T47D (cell line): Measurements from ENCODE around the gene SLC1A3.

Source experiments
- DNase-seq, 2 experiments: peaks; one replicate each; pipeline versions ENCODE4 v3.0.0 to v3.0.0-alpha.2; 2011 to 2012; ENCODE audit warnings: low read depth in 1 of 2, low spot score in 1 of 2
- JUND ChIP-seq: IDR thresholded peaks from 2 replicates; pipeline ENCODE4 v1.6.1; 2012; ENCODE audit warnings: low read depth
- in situ Hi-C: cut with HindIII; loops from 2 replicates; pipeline ENCODE4 v1.10.0; 2016; ENCODE audit warnings: low sequenced_read_pairs, low pct_unique_long_range_greater_than_20kb

Gene SLC1A3

GRCh38 chr5:36607114-36607571 lies 737 bp downstream of the SLC1A3 start:
- peak; percentile 13 to 46 for DNase-seq
- no peak for TF ChIP-seq JUND
- in situ Hi-C loops = no loop called here

- in situ Hi-C loops = no loop called here
- TF ChIP-seq JUND = no peak
- DNase-seq = no peak
Measured at GRCh38 chr5:36607838-36608783, 1.7 kb downstream of the SLC1A3 start.

- in situ Hi-C loops = no loop called here
- no peak for TF ChIP-seq JUND
- DNase-seq = no peak
Measured at GRCh38 chr5:36610621-36611020, 4.2 kb downstream of the SLC1A3 start.

- no peak for TF ChIP-seq JUND
- in situ Hi-C loops = no loop called here
- no peak for DNase-seq
Measured at GRCh38 chr5:36611520-36612274, 5.3 kb downstream of the SLC1A3 start.

GRCh38 chr5:36613241-36613640 lies 6.8 kb downstream of the SLC1A3 start:
- no peak for TF ChIP-seq JUND
- in situ Hi-C loops = no loop called here
- no peak for DNase-seq

- in situ Hi-C loops = no loop called here
Measured at GRCh38 chr5:36613771-36614656, 7.6 kb downstream of the SLC1A3 start.

GRCh38 chr5:36614657-36615308 lies 8.4 kb downstream of the SLC1A3 start:
- DNase-seq = no peak
- TF ChIP-seq JUND = no peak
- in situ Hi-C loops = no loop called here

More at GRCh38 chr5:36613771-36614656, 7.6 kb downstream of the SLC1A3 start:
- DNase-seq = no peak
- no peak for TF ChIP-seq JUND

- no peak for TF ChIP-seq JUND
- no peak for DNase-seq
- in situ Hi-C loops = no loop called here
Measured at GRCh38 chr5:36619012-36619635, 12.7 kb downstream of the SLC1A3 start.

- in situ Hi-C loops = no loop called here
- no peak for DNase-seq
- TF ChIP-seq JUND = no peak
Measured at GRCh38 chr5:36621985-36622384, 15.6 kb downstream of the SLC1A3 start.

- no peak for DNase-seq
- TF ChIP-seq JUND = no peak
- in situ Hi-C loops = no loop called here
Measured at GRCh38 chr5:36623832-36624231, 17.4 kb downstream of the SLC1A3 start.

- in situ Hi-C loops = no loop called here
- no peak for DNase-seq
- TF ChIP-seq JUND = no peak
Measured at GRCh38 chr5:36624277-36624676, 17.9 kb downstream of the SLC1A3 start.
